ENCODE results near the gene OR10D3. TPM values are rescaled to one million over a fixed set of nuclear protein-coding genes. Genes with fewer than 3 reads are reported as not detected.

The OR10D3 gene
- total RNA-seq, 1 experiment from 2014 or later = 0.15 TPM

- no TSS peak for BruUV-seq (replicated peaks)
- Histone ChIP-seq H3K27me3 (ENCODE audit: low read length) (peaks cover 23% of the 10 kb centered on the region; the same call in 1 of the 2 replicates), H3K36me3 (ENCODE audit: low read depth, low read length) (no peaks in the 10 kb centered on the region), H3K9ac (ENCODE audit: low read length) (no peak overlapping the region), H3K4me1 (ENCODE audit: insufficient read depth, low read length) (no peaks in the 10 kb centered on the region), H3K4me2 (ENCODE audit: low read length) (no peak overlapping the region), H3K27ac (ENCODE audit: low read length) (no peak overlapping the region), H3K9me2 (replicated peaks; ENCODE audit: low read length) (no peaks in the 10 kb centered on the region), H3F3A (ENCODE audit: low read length, unreplicated experiment) (no peaks in the 10 kb centered on the region), H3K9me3 (ENCODE audit: low read length) (no peaks in the 10 kb centered on the region), H4K20me1 (ENCODE audit: low read length) (no peaks in the 10 kb centered on the region), H2AFZ (ENCODE audit: low read length) (no peak overlapping the region), H3K4me3 (ENCODE audit: low read length) (no peak overlapping the region), H3K79me2 (ENCODE audit: low read length) (no peaks in the 10 kb centered on the region)
- TF ChIP-seq EZH2phosphoT487 (IDR thresholded peaks at IDR 0.05; ENCODE audit: borderline replicate concordance, low read length) (no peak), CTCF (conservative IDR thresholded peaks at IDR 0.05; ENCODE audit: low read depth, low read length) (no peak), EZH2 (IDR thresholded peaks at IDR 0.05; ENCODE audit: low read length, unreplicated experiment) (no peak)
- intact Hi-C loops (cut with micrococcal nuclease) = no loop called here
- ATAC-seq = no peak
- no peak for DNase-seq
- ChIA-PET CTCF (no interaction called here), POLR2A (ENCODE audit: unreplicated experiment) (no interaction called here)
Measured at GRCh38 chr11:124207102-124207792, 24.1 kb downstream of the OR10D3 start.

GRCh38 chr11:124209824-124210357 lies 26.7 kb downstream of the OR10D3 start:
- POLR2A ChIA-PET (ENCODE audit: unreplicated experiment) = no interaction called here
- peaks cover 16% of the 10 kb centered on the region; the same call in 1 of the 2 replicates for H3K27me3 ChIP-seq (ENCODE audit: low read length)
- CTCF ChIA-PET = no interaction called here

More at GRCh38 chr11:124209824-124210357, 26.7 kb downstream of the OR10D3 start:
- intact Hi-C loops (cut with micrococcal nuclease) = no loop called here
- Histone ChIP-seq H3K9me3 (ENCODE audit: low read length) (no peaks in the 10 kb centered on the region), H3K27ac (ENCODE audit: low read length) (no peak overlapping the region), H3K36me3 (ENCODE audit: low read depth, low read length) (no peaks in the 10 kb centered on the region), H3K9me2 (replicated peaks; ENCODE audit: low read length) (no peaks in the 10 kb centered on the region), H3F3A (ENCODE audit: low read length, unreplicated experiment) (no peaks in the 10 kb centered on the region), H3K4me1 (ENCODE audit: insufficient read depth, low read length) (no peaks in the 10 kb centered on the region), H4K20me1 (ENCODE audit: low read length) (no peaks in the 10 kb centered on the region), H3K9ac (ENCODE audit: low read length) (no peak overlapping the region), H3K79me2 (ENCODE audit: low read length) (no peaks in the 10 kb centered on the region), H3K4me2 (ENCODE audit: low read length) (no peak overlapping the region), H3K4me3 (ENCODE audit: low read length) (no peak overlapping the region), H2AFZ (ENCODE audit: low read length) (no peak overlapping the region)
- BruUV-seq (replicated peaks) = no TSS peak
- ATAC-seq = no peak
- TF ChIP-seq EZH2 (IDR thresholded peaks at IDR 0.05; ENCODE audit: low read length, unreplicated experiment) (no peak), EZH2phosphoT487 (IDR thresholded peaks at IDR 0.05; ENCODE audit: borderline replicate concordance, low read length) (no peak), CTCF (conservative IDR thresholded peaks at IDR 0.05; ENCODE audit: low read depth, low read length) (no peak)
- DNase-seq = no peak
